Activated CD8-positive, alpha-beta memory T cell treated with anti-CD3 and anti-CD28 coated beads for 1 hour (primary cell): Measurements from ENCODE around the gene SMC5.
A peak's percentile ranks its signal among the peaks of the same experiment; 100 is the strongest.
"Not testable (repeated sequence)": the region's sequence is repeated elsewhere in the genome, so short reads cannot be mapped to it uniquely, and the experiment has no call there.

ENCODE experiments used
- DNase-seq, 2 donors: peaks; one replicate each; pipeline ENCODE4 v3.0.0-alpha.2; 2020; ENCODE audit warnings: low read depth in 1 of 2; ENCODE audit errors: extremely low read depth in 1 of 2

The SMC5 gene

DNA sequence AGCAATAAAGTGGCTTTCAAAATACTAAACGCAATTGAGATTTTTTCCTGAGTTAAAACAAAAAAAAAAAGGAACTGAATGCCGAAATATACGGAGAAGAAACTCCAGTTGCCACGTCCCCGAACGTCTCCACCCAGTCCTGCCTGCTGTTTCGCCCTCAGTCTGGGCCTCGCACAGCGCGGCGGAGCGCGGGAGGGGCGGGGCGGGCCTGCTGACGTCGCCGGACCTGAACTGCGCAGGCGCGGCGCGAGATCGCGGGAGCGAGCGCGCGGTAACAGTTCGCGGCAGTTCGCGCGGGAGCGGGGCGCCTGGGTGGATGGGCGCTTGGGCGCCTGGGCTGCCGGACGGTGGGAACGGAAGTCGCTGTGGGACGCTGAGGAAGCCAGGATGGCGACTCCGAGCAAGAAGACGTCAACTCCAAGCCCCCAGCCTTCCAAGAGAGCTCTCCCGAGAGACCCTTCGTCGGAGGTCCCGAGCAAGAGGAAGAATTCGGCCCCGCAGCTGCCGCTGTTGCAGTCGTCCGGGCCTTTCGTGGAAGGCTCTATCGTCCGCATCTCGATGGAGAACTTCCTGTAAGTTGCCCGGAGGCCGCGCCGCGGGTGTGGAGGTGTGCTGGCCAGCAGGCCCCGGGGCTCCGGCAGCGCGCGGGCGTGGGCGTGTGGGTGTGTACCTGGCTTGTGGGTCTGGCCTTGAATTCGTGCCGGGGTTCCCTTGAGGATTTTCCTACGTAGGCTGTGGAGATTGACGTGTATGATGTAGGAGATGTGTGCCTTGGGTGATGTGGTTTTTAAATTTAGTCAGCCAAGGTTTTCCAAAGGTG is at the start of gene SMC5:
SMC5 (plus strand) TSS at position 287 of the 820 bp plus-strand sequence; CDS start at position 388, 101 bp downstream.
- DNase-seq = peak; percentile 51 to 80

DNA sequence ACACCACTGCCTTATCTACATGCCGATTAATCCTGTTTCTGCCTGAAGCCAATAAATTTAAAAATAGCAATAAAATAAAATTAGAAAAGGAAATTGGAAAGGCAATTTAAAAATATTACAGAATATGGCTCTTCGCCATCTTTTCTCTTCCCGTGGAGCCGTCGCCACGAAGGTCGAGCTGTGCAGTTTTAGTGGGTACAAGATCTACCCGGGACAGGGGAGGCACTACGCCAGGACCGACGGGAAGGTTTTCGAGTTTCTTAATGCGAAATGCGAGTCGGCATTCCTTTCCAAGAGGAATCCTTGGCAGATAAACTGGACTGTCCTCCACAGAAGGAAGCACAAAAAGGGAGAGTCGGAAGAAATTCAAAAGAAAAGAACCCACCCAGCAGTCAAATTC is 41.7 kb upstream of the SMC5 start:
- no peak for DNase-seq

DNA sequence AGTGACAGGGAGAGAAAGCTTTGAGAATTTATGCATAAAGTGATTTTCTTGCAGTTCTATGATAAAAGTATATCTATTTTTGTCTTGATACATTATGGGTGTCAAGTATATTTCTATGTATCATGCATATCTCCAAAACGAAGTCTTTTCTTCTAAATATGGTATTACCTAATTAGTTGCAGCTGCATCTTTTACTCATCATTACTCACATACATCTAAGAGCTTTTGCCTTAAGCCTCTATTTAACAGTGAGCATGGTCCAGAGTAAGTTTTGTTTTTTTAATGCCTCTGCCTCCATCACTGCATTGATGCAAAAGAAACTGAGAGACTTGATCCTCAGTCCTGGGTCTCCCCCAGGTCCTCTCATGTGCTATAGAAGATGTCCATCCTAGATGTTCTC is 40.0 kb upstream of the SMC5 start:
- DNase-seq = no peak

DNA sequence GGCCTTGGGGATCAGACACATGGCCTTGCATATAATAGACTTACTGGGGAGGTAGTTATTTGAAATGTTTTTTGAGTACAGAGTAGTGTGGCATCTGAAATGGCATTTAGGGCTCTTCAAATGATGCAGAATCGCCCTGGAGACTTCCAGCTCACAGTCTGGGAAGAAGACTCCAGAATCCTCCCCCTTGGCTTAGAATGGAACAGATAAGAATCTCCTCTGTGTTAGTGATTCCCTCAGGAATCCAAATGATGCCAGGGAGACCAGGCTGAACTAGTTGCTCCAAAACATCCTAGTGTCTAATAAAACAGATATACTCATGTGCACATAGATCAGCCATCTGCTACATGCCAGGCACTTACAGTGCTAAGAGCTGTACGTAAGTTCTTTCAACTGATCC is 38.6 kb upstream of the SMC5 start:
- DNase-seq = no peak

DNA sequence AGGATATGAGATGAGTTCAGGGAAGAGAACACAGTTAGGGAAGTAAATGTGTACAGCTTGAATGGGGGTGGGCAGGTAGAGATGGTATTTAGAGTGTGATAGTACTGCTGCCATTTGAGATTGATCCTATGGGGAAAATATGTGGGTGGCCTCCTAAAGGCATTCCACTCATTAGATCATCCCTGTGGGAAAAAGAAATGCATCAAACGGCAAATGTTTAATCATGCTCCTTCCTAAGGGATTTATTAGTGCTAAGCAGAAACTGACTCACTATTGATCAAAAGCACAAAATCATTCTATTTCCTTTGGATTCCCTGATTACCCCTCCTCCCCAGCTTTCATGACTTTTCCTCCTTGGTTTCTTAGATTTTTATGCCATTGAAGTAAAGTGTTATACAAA is 36.4 kb upstream of the SMC5 start:
- DNase-seq = no peak

DNA sequence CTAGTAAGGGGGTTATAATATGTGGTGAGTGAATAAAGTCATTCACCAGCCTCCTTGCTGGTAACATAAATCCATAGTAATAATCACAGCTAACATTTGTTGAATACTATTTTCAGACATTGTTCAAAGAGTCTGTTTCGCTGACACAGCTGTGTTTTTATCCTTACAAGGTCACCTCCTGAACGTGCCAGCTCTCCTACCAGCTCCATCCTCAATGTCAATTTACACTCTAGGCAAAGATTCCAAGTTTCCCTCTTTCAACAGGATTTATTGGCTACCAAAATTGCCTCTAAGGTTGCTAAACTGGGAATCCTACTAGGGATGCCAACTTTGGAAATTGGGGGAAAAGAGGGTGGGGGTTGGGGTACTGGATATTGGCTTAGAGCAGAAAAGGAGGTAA is 30.7 kb upstream of the SMC5 start:
- no peak for DNase-seq

DNA sequence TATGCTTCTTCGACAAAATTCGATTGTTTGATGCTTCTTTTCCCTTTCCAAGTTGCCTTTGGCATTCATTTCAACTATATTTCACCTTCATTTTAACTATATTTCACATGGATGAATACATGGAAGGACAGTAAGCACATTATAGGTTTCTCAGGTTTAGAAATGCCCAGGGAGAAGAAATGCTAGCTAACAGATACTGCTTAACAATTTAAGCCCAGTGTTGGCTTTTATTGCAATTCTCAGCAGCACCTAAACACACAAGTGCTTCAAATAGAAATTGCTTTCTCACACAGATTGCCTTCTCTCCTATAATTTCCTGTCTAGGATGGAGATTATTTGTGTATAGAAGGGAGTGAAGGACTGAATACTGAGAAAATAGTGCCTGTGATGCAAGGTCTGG is 30.2 kb upstream of the SMC5 start:
- no peak for DNase-seq

DNA sequence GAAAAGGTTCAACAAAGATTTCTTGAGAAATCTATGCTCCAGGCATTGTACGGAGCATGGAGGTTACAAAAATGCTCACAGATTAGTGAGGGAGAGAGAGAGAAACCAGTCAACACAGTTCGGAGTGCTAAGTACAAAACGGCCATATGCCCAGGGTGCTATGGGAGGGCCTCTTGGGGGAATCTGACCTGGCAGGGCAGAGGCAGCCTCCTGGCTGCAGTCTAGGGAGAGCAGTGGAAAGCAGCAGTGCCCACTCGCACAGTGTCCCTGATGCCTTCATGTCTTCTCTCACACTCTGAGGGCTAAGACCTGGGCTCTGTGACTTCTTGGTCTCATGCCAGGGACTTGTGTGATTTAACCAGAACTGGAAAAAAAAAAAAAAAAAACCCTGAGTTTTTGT is 29.8 kb upstream of the SMC5 start:
- no peak for DNase-seq

DNA sequence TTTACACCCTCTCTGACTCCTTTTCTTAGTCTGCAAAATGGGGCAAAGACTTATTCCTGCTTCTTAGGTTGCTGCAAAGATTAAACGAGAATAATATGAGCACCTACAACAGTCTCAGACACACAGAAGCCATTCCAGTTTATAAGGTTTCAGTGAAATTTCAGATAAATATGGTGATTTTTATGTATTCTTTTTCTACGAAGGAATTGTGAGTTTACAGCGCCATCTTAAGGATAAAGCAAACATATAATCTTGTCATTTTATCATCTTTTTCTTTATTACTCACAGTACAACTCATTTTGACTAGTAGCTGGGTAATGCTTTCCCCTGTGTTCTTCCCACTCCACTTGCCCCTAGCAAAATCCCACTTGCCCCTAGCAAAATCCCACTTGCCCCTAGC is 29.2 kb upstream of the SMC5 start:
- DNase-seq = no peak

DNA sequence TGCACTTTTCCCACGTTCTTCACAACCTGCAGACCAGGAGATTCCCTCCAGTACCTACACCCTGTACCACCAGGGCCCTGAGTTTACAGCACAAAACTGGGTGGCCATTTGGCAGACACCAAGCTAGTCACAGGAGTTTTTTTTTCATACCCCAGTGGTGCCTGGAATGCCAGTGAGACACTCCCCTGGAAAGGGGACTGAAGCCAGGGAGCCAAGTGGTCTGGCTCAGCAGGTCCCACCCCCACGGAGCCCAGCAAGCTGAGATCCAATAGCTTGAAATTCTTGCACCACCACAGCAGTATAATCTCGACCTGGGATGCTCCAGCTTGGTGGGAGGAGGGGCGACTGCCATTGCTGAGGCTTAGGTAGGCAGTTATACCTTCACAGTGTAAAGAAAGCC is 26.3 kb upstream of the SMC5 start:
- no peak for DNase-seq

DNA sequence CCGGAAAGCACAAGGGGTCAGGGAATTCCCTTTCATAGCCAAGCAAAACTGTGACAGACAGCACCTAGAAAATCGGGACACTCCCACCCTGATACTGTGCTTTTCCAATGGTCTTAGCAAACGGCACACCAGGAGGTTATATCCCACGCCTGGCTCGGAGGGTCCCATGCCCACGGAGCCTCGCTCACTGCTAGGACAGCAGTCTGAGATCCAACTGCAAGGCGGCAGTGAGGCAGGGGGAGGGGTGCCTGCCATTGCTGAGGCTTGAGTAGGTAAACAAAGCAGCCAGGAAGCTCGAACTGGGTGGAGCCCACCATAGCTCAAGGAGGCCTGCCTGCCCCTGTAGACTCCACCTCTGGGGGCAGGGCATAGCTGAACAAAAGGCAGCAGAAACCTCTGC is 24.6 kb upstream of the SMC5 start:
- DNase-seq = not testable (repeated sequence)

DNA sequence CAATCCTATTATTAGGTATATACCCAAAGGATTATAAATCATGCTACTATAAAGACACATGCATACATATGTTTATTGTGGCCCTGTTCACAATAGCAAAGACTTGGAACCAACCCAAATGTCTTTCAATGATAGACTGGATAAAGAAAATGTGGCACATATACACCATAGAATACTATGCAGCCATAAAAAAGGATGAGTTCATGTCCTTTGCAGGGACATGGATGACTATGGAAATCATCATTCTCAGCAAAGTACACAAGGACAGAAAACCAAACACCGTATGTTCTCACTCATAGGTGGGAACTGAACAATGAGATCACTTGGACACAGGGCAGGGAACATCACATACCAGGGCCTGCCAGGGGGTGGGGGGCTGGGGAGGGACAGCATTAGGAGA is 12.8 kb upstream of the SMC5 start:
- not testable (repeated sequence) for DNase-seq

DNA sequence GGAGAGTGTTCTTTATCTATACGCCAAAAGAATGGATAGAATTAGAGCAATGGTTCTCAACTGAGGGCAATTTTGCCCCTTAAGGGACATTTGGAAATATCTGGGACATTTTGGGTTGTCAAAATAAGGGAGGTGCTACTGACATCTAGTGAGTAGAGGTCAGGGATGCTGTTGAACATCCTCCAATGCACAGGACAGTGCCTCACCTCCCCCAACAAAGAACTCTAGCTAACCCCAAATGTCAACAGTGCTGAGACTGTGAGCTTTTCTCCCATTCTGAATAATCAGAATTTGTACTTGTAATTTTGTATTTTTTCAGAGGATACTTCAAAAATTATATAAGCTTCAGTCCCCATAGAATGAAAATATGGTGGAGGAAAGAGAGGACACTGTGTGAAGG is 8.6 kb upstream of the SMC5 start:
- no peak for DNase-seq

DNA sequence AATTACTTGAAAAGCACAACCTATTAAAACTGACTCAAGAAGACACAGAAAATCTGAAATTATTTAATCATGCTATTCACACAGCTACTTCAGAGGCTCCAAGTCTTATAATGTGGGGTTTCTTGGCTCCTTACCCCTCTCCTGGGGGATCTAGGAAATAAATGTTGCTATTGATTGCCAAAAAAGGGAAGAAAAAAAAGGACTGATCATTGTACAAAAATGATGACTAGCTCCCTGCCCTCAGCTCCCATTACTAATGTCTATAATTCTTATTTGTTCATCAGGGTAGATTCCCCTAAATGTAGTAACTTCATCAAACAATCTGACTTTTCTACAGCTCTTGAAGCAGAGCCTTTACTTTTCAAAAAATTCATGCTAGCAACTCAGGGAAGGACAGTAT is 3.3 kb upstream of the SMC5 start:
- DNase-seq = no peak

DNA sequence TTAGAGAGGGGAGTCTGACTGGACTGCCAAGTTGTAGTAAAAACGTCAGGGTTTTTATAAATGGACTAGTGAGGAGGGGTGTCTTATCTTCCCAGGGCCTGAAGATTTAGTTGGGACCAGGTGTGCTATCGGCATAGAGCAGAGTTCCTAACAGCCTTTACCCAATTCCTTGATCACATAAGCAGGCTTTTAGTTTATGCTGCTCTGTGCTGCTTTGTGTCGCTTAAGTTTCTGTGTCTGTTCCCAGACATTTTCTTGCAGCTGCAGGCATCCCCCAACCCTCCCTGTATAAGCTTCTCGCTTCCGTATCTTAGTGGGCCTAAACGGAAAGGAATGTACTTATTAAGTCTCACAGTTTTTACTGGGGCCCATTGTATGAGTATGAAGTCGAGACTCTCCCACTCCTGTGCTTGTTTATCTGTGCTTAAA is 2.6 kb upstream of the SMC5 start:
- no peak for DNase-seq

DNA sequence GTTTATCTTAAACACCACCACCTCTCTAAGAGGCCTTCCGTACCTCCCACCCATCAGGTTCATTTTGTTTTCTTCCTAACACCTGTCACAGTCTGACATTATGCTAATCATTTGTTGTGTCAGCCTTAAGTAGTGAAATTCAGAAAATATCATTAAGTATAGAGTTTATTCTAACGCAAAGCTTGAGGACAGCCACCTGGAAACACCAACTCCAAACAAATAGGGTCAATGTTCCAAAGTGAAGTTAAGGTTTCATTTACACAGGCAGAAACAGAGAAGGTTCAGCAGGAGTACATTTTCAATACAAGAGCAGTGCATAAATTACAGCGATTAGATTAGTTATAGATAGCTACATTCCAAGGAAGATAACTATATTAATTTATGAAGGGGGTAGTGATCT is 1.3 kb upstream of the SMC5 start:
- no peak for DNase-seq

DNA sequence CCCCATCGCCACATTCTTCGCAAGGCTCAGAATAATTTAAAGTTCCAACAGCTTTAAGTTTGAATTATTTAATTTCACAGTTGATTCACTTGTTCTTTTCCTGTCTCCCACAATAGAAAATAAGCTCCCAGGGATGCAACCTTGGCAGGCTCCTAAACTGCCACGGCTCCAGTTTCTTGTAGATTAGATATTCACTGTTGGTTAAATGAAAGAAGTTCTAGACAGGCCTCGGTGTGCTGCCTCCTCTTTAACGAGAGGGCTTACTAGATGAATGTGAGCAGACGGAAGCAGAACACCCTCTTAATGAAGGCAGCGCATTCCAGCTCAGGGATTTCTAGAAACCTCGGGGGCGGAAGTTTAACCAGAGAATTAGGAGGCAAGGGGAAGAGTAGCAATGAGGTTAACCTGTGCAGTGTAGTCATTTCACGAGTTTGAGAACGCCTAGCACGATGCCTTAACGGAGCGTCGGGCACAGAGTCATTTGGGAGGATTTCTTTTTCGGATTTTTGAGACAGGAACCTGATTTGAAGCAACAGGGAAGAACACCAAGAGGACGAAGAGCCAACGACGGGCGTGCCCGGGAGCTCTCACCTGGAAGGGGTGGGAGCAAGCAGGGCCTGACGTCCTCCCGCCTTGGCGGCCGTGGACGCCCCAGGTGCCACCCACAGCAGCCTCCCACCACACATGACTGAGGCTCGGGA is 637 bp upstream of the SMC5 start:
- no peak for DNase-seq

DNA sequence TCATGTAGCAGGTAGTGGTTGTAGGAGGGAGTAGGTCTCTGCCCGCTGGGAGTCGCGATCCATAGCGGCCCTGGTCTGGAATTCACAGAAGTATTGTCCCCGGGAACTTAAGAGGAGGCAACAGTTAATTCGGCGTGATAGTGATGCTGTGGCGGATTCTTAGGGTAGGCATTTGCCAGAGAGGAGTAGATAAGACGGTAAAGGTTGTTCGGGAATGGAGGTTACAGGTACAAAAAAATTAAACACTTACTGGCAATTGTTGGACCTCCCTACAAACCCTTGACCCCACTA is 679 bp downstream of the SMC5 start:
- DNase-seq = no peak

DNA sequence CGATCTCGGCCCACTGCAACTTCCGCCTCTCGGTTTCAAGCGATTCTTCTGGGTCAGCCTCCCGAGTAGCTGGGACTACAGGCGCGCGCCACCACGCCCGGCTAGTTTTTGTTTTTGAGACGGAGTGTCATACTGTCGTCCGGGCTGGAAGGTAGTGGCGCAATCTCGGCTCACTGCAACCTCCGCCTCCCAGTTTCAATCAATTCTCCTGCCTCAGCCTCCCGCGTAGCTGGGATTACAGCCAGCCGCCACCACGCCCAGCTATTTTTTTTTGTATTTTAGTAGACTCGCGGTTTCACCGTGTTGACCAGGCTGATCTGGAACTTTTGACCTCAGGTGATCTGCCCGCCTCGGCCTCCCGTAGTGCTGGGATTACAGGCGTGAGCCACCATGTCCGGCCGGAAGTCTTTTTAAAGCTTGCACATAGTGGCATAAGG is 1.2 kb downstream of the SMC5 start:
- DNase-seq = no peak

DNA sequence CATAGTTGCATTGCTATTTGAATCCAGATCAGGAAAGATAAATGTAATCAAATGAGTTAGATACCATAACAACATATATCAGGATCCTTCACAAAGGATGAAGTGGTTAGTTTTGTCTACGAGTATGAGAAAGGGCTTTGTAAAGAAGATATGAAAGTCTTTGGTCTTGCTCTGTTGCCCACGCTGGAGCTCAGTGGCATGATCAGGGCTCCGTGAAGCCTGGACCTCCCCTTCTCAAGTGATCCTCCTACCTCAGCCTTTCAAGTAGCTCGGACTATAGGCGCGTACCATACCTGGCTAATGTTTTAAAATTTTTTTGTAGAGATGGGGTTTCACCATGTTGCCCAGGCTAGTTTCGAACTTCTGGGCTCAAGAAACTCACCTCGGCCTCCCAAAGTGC is 1.8 kb downstream of the SMC5 start:
- DNase-seq = no peak

DNA sequence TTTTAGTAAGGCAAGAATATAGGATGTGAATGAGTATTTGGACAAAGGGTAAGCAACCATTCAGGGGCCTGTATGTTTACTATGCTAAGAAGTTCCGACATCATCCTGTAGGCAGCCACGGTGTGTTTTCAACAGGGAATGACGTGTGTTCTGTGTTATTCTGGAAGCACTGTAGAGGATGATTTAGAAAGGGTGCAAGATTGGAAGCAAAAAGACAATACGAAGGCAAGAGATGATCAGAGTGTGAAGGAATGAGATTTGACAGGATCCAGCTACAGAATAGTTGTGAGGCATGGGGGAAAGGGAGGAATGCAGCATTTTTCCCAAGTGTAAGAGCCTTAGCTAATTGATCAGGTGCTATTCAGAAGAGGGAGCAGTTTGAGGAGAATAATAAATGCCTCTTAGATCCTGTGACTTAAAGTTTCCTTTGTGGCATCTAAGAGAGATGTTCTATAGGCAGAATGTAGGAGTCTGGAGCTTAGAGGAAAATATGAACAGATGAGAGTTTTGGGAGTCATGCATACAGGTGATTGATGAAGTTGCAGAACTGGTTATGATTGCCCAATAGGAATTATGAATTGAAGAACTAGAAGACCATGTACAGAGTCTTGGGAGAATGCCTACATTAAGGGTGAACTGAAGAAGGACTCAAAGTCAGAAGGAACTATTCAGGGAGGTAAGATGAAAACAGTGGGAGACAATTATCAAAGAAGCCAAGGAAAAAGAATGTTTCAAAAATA is 2.5 kb downstream of the SMC5 start:
- DNase-seq = no peak

DNA sequence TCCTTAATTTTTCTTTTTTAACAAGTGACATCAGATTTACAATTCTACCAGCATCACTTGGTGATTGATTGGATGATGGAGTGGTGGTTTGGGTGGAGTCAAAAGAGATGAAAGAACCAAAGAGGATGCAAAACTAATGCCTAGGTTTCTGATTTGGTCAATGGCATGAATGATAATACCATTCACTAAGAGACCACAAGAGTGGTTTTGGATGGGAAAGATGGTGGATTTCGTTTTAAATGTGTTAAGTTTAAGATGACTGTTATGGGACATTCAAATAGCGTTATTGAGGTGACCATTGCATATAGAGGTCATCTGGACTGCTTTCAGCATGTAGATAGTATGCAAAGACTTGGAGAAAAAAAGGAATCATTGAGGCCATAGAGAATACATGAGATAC is 3.6 kb downstream of the SMC5 start:
- DNase-seq = no peak
